Brain microvascular endothelial cell (primary cell): ENCODE measurements around the gene SYNGR4.

ENCODE experiments used
- DNase-seq: peaks from one replicate; pipeline ENCODE4 v3.0.0-alpha.2; 2020
- H3K27ac ChIP-seq: fragments of 250-450 bp; sonication (Bioruptor Pico); 2 replicates; pipeline ENCODE4 v1.5.1; 2020; ENCODE audit warnings: mild to moderate bottlenecking, moderate library complexity
- H3K27me3 ChIP-seq: fragments of 250-450 bp; sonication (Bioruptor Pico); replicated peaks from 2 replicates; pipeline ENCODE4 v1.5.1; 2020; ENCODE audit warnings: mild to moderate bottlenecking
- H3K36me3 ChIP-seq: fragments of 250-450 bp; sonication (Bioruptor Pico); replicated peaks from 2 replicates; pipeline ENCODE4 v1.5.1; 2020; ENCODE audit warnings: mild to moderate bottlenecking
- H3K4me3 ChIP-seq: 2 replicates; pipeline ENCODE4 v1.5.1; 2011; ENCODE audit warnings: low read depth, mild to moderate bottlenecking, control low read depth, low read length, moderate library complexity
- CTCF ChIP-seq: IDR thresholded peaks from 2 replicates; pipeline ENCODE4 v1.5.1; 2011; ENCODE audit warnings: low read depth, mild to moderate bottlenecking, moderate library complexity, low read length, control low read depth, inconsistent platforms; ENCODE audit errors: missing control alignments
- in situ Hi-C: cut with HindIII; loops from 2 replicates; pipeline ENCODE4 v1.10.0; 2017; ENCODE audit warnings: low sequenced_read_pairs, low pct_ligation_motif_present

SYNGR4 gene

DNA sequence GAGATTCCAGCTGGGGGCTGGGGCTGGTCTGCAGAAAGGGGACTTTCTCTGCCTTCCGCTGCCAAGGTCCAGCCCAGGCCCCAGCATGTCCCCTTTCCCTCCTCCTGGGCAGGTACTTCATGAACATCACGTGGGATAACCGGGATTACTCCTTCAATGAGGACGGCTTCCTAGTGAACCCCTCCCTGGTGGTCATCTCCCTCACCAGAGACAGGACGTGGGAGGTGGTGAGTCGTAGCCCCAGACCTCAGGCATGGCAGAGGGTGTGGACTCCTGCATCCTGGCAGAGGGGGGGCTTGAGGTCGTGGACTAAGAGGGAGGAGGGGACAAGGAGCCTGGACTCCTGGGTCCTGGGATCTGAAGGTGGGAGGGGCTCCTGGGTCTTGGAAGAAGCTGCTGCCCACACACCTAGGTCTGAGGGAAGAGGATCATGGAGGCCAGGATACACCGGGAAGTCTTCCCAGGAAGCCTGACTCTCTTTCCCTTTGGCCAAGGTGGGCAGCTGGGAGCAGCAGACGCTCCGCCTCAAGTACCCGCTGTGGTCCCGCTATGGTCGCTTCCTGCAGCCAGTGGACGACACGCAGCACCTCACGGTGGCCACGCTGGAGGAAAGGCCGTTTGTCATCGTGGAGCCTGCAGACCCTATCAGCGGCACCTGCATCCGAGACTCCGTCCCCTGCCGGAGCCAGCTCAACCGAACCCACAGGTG, 49.9 kb downstream of the SYNGR4 start:
- in situ Hi-C loops = no loop called here
- no peaks in the 10 kb centered on the region for H3K27me3 ChIP-seq
- TF ChIP-seq CTCF = no peak
- no peak overlapping the region for H3K27ac ChIP-seq
- no peak for DNase-seq
- H3K36me3 ChIP-seq = no peaks in the 10 kb centered on the region
- peak overlapping the region; percentile 34 for H3K4me3 ChIP-seq

DNA sequence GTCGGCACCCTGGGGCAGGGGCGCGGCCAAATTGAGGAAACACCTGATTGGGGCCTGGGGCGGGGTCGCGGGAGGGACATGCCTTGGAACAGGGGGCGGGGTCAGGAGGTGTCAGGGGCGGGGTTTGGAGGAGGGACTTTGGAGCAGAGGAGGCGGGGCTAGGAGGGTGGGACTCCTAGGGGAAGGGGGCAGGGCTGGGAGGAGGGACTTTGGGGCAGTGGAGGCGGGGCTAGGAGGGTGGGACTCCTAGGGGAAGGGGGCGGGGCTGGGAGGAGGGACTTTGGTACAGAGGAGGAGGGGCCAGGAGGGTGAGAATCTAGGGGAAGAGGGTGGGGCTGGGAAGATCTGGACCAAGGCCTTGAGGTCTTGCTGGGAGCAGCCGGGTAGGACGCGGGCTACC, 51.2 kb downstream of the SYNGR4 start:
- no peaks in the 10 kb centered on the region for H3K36me3 ChIP-seq
- no peak for TF ChIP-seq CTCF
- in situ Hi-C loops = no loop called here
- H3K4me3 ChIP-seq = peak overlapping the region; percentile 43
- H3K27ac ChIP-seq = no peak overlapping the region
- DNase-seq = peak; percentile 65
- no peaks in the 10 kb centered on the region for H3K27me3 ChIP-seq

- in situ Hi-C loops = no loop called here
- peak overlapping the region; percentile 43 for H3K4me3 ChIP-seq
- no peak overlapping the region for H3K27ac ChIP-seq
- H3K36me3 ChIP-seq = no peaks in the 10 kb centered on the region
- no peak for DNase-seq
- TF ChIP-seq CTCF = no peak
- H3K27me3 ChIP-seq = no peaks in the 10 kb centered on the region
Observed at GRCh38 chr19:48415806-48416221, 51.6 kb downstream of the SYNGR4 start.

DNA sequence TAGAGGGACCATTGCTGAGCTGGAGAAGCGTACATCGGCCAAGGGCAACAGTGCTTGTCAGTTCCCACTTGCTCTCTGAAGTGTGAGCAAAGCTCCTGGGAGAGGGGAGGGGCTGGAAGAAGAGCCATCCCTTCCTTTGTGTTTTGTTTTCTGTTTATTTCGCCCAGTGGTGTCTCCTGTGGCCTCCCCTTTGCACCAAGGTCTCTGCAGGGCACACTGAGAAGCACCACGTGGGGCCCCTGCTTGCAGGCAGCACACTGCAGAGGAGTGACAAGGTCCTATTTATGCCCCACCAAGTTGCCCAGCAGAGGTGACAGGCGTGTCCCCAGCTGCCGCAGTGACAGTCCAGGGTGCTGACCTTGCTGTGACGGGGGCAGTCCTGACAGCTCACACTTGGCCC, 53.3 kb downstream of the SYNGR4 start:
- Histone ChIP-seq H3K4me3 (no peak overlapping the region), H3K27me3 (no peaks in the 10 kb centered on the region), H3K36me3 (no peaks in the 10 kb centered on the region), H3K27ac (no peak overlapping the region)
- no peak for DNase-seq
- TF ChIP-seq CTCF = no peak
- in situ Hi-C loops = no loop called here

GRCh38 chr19:48418317-48419064, 54.3 kb downstream of the SYNGR4 start:
- no peaks in the 10 kb centered on the region for H3K36me3 ChIP-seq
- DNase-seq = no peak
- peak; percentile 32 for TF ChIP-seq CTCF
- H3K4me3 ChIP-seq = no peak overlapping the region
- in situ Hi-C loops = no loop called here
- H3K27me3 ChIP-seq = no peaks in the 10 kb centered on the region
- H3K27ac ChIP-seq = no peak overlapping the region
